GM18499 (cell line): Measurements from ENCODE around the gene SLC16A3.

Experiments used
- ATAC-seq: cut with Tn5 transposase; IDR thresholded peaks from one replicate; pipeline ENCODE4 v1.9.1; 2021; ENCODE audit warnings: moderate number of reproducible peaks; ENCODE audit not compliant: insufficient read depth, unreplicated experiment

Gene SLC16A3

GRCh38 chr17:82280537-82280936 lies 51.7 kb downstream of the SLC16A3 start:
- no peak for ATAC-seq

GRCh38 chr17:82281076-82281475 lies 52.2 kb downstream of the SLC16A3 start:
- no peak for ATAC-seq

GRCh38 chr17:82281502-82282238 lies 52.8 kb downstream of the SLC16A3 start:
- no peak for ATAC-seq

GRCh38 chr17:82282239-82283207 lies 53.7 kb downstream of the SLC16A3 start:
- no peak for ATAC-seq

- no peak for ATAC-seq
Observed at GRCh38 chr17:82283208-82283749, 54.4 kb downstream of the SLC16A3 start.

- ATAC-seq = no peak
Observed at GRCh38 chr17:82285141-82285540, 56.3 kb downstream of the SLC16A3 start.

- no peak for ATAC-seq
Observed at GRCh38 chr17:82287013-82287867, 58.4 kb downstream of the SLC16A3 start.

- ATAC-seq = no peak
Observed at GRCh38 chr17:82287868-82288801, 59.3 kb downstream of the SLC16A3 start.
